ENCODE results near the gene ZNF213.

ZNF213 gene

GRCh38 chr16:3142770-3143169 is 7.9 kb downstream of the ZNF213 start:
- H3K27me3 ChIP-seq = no peaks in the 10 kb centered on the region
- intact Hi-C loops (cut with DNase I; ENCODE audit: low total_unique reads) = no loop called here
- no peak overlapping the region for H3K4me3 ChIP-seq
- H3K4me1 ChIP-seq = no peaks in the 10 kb centered on the region
- H3K36me3 ChIP-seq = peaks cover 24 to 54% (median 40%) of the 10 kb centered on the region in 3 donors
- DNase-seq = no peak
- TF ChIP-seq CTCF (IDR thresholded peaks at IDR 0.05) = no peak
- H3K27ac ChIP-seq = no peak overlapping the region
- no peaks in the 10 kb centered on the region for H3K9me3 ChIP-seq

DNA sequence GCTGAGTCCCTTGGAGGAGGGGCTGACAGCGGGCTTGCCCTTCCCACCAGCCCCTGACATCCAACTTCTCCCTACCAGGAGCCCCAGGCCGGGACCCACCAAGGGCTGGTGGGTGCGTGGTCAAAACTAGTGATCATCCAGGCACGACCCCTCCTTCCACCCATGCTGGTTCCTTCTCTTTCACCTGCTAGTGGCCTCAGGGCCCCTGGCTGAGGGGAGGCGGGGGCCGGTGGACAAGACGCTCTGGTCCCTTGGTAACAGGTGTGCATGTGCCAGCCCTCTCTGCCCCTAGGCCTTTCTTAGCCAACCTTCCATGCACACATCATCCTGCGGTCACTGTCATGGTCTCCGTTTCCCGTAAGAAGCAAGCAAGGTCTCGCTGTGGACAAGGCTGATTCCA is 8.4 kb downstream of the ZNF213 start:
- intact Hi-C loops (cut with DNase I; ENCODE audit: low total_unique reads) = no loop called here
- no peak overlapping the region for H3K27ac ChIP-seq
- DNase-seq = no peak
- no peak for TF ChIP-seq CTCF (IDR thresholded peaks at IDR 0.05)
- peaks cover 24 to 50% (median 36%) of the 10 kb centered on the region in 3 donors for H3K36me3 ChIP-seq
- H3K27me3 ChIP-seq = no peaks in the 10 kb centered on the region
- H3K4me1 ChIP-seq = no peaks in the 10 kb centered on the region
- H3K4me3 ChIP-seq = no peak overlapping the region
- H3K9me3 ChIP-seq = no peaks in the 10 kb centered on the region

DNA sequence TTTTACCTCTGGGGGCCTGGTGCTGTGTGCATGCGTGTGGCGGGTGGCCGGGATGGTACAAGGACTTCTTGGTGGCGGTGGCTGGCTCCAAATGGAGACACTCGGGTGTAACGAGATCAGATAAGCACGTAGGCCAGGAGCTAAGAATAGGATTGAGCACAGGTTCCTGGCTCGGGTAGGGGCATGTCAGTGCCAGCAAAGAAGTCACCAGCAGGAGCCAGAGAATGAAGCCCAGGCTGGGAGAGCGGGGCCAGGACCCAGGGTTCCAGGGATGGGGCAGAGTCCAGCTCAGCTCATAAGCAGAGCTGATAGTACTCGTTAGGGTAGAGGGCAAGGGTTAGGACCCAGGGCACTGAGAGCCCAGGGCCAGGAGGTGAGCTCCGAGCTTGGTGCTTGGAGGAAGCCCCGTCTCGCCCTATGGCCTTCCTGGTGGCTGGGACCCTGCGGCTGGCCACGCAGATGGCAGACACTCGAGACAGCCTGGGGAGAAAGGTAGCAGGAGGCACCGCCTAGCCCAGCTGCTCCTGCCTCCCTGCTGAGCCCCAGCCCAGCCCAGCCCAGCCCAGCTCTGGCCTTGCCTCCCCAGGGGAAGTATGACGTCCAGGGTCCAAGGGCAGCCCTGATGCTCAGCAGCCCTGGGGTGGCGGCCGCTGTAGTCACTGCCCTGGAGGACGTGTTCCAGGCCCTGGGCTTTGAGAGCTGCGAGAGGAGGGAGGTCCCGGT is 8.9 kb downstream of the ZNF213 start:
- no peak overlapping the region for H3K27ac ChIP-seq
- no peaks in the 10 kb centered on the region for H3K4me1 ChIP-seq
- H3K4me3 ChIP-seq = no peak overlapping the region
- intact Hi-C loops (cut with DNase I; ENCODE audit: low total_unique reads) = no loop called here
- no peak for DNase-seq
- no peaks in the 10 kb centered on the region for H3K9me3 ChIP-seq
- H3K27me3 ChIP-seq = no peaks in the 10 kb centered on the region
- peaks cover 24 to 44% (median 32%) of the 10 kb centered on the region in 3 donors for H3K36me3 ChIP-seq
- TF ChIP-seq CTCF (IDR thresholded peaks at IDR 0.05) = no peak

DNA sequence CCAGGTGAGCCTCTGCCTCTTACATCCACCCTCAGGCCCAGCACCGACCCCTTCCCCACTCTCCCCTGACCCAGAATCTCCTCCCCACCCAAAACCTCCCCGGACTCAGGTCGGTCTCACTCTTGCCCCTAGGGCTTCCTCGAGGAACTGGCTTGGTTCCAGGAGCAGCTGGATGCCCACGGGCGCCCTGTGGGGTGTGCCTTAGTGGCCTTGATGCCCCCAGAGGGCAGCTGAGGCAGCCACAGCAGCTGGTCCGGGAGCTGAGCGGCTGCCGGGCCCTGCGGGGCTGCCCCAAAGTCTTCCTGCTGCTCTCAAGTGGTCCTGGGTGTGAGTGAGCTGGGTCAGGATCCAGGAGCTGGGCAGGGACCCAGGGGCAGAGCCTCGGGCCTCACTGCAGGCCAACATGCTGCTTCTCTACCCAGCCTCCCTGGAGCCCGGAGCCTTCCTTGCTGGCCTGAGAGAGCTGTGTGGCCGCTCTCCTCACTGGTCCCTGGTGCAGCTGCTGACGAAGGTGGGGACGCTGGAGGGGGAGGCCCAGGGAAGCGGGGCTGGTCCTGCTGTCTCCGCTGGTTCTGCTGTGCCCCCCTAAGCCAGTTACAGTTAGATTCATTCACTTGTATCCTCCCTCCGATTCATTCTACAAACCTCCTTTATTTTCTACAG is 9.6 kb downstream of the ZNF213 start:
- H3K36me3 ChIP-seq = peaks cover 24 to 37% (median 29%) of the 10 kb centered on the region in 3 donors
- no peak overlapping the region for H3K4me3 ChIP-seq
- H3K27ac ChIP-seq = no peak overlapping the region
- no peaks in the 10 kb centered on the region for H3K9me3 ChIP-seq
- no peak for DNase-seq
- H3K4me1 ChIP-seq = peaks cover 0 to 3% (median 1%) of the 10 kb centered on the region in 4 donors
- intact Hi-C loops (cut with DNase I; ENCODE audit: low total_unique reads) = no loop called here
- no peaks in the 10 kb centered on the region for H3K27me3 ChIP-seq
- no peak for TF ChIP-seq CTCF (IDR thresholded peaks at IDR 0.05)

DNA sequence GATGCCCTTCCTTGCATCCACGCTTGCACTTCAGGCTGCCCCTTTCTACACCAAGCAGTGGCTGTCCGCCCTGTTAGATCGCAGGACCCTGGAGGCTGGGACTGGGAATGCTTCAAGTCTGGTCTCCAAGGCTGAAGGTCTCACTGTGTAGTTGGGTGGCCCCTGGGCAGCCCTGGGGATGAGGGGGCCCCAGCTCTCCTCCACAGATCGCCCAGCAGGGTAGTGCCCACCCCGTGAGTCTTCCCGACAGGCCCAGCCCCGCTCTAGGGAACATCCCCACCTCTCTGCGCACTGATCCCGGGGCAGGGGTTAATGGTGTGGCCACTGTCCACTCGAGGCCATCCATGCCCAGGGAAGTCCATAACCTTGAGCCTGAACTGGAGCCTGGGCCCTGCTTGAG is 10.3 kb downstream of the ZNF213 start:
- Histone ChIP-seq H3K27me3 (no peaks in the 10 kb centered on the region), H3K27ac (no peak overlapping the region), H3K4me1 (peaks cover 0 to 7% (median 3%) of the 10 kb centered on the region in 4 donors), H3K4me3 (no peak overlapping the region), H3K9me3 (no peaks in the 10 kb centered on the region), H3K36me3 (peaks cover 24 to 30% (median 28%) of the 10 kb centered on the region in 3 donors)
- DNase-seq = no peak
- no peak for TF ChIP-seq CTCF (IDR thresholded peaks at IDR 0.05)
- intact Hi-C loops (cut with DNase I; ENCODE audit: low total_unique reads) = no loop called here

All from tibial artery (tissue), 4 donors.